HepG2 (cell line): Measurements from ENCODE around the gene CRYM.

Experiments used
- ZNF350 ChIP-seq: sonication (generic); formaldehyde crosslinking; IDR thresholded peaks from 2 replicates; pipeline ENCODE4 v1.4.0; 2020; ENCODE audit warnings: mild to moderate bottlenecking, low read depth, missing genetic modification reagents, borderline replicate concordance
- TF ChIP-seq, protein P1 (sequence below): fragments of 450-650 bp; IDR thresholded peaks from 2 replicates; pipeline ENCODE4 v1.6.1; 2016

DNA sequence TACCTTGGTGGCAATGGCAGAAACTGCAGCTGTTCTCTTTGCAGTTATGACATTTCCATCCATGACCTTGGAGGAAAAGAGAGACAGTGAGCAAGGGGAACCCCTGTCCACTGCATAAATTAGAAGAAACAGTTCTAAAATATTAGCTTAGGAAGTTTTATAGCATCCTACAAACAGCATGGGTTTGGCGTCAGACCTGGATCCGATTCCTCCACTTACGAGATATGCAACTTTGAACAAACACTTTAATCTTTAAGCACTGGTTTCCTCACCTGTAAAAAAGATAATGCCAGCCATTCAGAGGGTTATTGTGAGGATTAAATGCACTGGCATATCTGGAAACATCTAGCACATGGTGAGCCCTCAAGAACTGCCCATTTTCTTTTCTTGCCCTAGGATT is 2.6 kb downstream of the CRYM start:
- no peak for TF ChIP-seq ZNF350 (CRISPR knock-in tag)
- TF ChIP-seq, protein P1, sequence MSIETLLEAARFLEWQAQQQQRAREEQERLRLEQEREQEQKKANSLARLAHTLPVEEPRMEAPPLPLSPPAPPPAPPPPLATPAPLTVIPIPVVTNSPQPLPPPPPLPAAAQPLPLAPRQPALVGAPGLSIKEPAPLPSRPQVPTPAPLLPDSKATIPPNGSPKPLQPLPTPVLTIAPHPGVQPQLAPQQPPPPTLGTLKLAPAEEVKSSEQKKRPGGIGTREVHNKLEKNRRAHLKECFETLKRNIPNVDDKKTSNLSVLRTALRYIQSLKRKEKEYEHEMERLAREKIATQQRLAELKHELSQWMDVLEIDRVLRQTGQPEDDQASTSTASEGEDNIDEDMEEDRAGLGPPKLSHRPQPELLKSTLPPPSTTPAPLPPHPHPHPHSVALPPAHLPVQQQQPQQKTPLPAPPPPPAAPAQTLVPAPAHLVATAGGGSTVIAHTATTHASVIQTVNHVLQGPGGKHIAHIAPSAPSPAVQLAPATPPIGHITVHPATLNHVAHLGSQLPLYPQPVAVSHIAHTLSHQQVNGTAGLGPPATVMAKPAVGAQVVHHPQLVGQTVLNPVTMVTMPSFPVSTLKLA = no peak
